K562 (cell line): ENCODE results near the gene DNAJB2. TPM values are rescaled to one million over a fixed set of nuclear protein-coding genes. Genes with fewer than 3 reads are reported as not detected.

Experiments
- ATAC-seq: fragments of 200-7000 bp; cut with Tn5 transposase; 3 replicates; pipeline ENCODE4 v1.9.1; 2020; ENCODE audit warnings: moderate library complexity
- BruUV-seq: library from RNA; stranded (reverse); fragments of 400-500 nt; replicated peaks from 2 replicates; lab custom pipeline; 2021; lab: Mats Ljungman, UMichigan
- CTCF ChIA-PET: fragments of 300-600 bp; formaldehyde crosslinking; extraction: SDS; loops from one replicate; lab custom pipeline; 2021; ENCODE audit warnings: low intra/inter-chr PET ratio; lab: Yijun Ruan, JAX
- POLR2A ChIA-PET: fragments of 300-600, 350-650 bp; sonication (Branson Sonifier 250); formaldehyde crosslinking; extraction: SDS; loops from one replicate; lab custom pipeline; 2021; ENCODE audit warnings: antibody characterized with exemption, inconsistent platforms; lab: Yijun Ruan, JAX
- DNase-seq, 4 experiments: peaks; one replicate each; pipeline versions ENCODE4 v3.0.0 to v3.0.0-alpha.2; 2011 to 2018; ENCODE audit warnings: low spot score in 3 of 4, mixed read lengths in 3 of 4; ENCODE audit errors: extremely low read depth in 1 of 4
- FAIRE-seq: peaks from 2 replicates; lab custom pipeline; 2011; peaks lifted over from hg19 to GRCh38; lab: Jason Lieb, UNC
- H2AFZ ChIP-seq: 2 replicates; pipeline ENCODE4 v1.6.0; 2011; ENCODE audit warnings: low read depth, low read length, control low read depth, inconsistent platforms
- H3K27ac ChIP-seq: fragments of 200-600 bp; 3 replicates; pipeline ENCODE4 v1.8.0; 2011; ENCODE audit warnings: low read depth, mild to moderate bottlenecking, control low read depth, inconsistent platforms, low read length, moderate library complexity, mixed read lengths; ENCODE audit errors: extremely low read depth
- H3K27me3 ChIP-seq, 2 experiments: fragments of 300-600 bp in 1 of 2; 2 replicates in 1 of 2; 3 replicates in 1 of 2; pipeline versions ENCODE4 v1.6.0 to v1.8.0; 2011; ENCODE audit warnings: inconsistent platforms in 2 of 2, low read length in 2 of 2, mild to moderate bottlenecking in 1 of 2, mixed read lengths in 1 of 2, moderate library complexity in 1 of 2; ENCODE audit not compliant: control insufficient read depth in 2 of 2, insufficient read depth in 2 of 2
- H3K36me3 ChIP-seq: fragments of 300-600 bp; 3 replicates; pipeline ENCODE4 v1.8.0; 2011; ENCODE audit warnings: mild to moderate bottlenecking, low read length, inconsistent platforms; ENCODE audit not compliant: control insufficient read depth, insufficient read depth
- H3K4me1 ChIP-seq, 2 experiments: fragments of 200-600 bp in 1 of 2; replicated peaks in 1 of 2; 2 replicates in 1 of 2; 3 replicates in 1 of 2; pipeline versions ENCODE4 v1.5.1 to v1.8.0; 2011; ENCODE audit warnings: inconsistent platforms in 2 of 2, low read length in 2 of 2, mild to moderate bottlenecking in 1 of 2, mixed read lengths in 1 of 2, moderate library complexity in 1 of 2; ENCODE audit not compliant: control insufficient read depth in 2 of 2, insufficient read depth in 2 of 2
- H3K4me2 ChIP-seq: 2 replicates; pipeline ENCODE4 v1.6.1; 2011; ENCODE audit warnings: low read length, control low read depth, inconsistent platforms, mixed read lengths; ENCODE audit not compliant: insufficient read depth
- H3K4me3 ChIP-seq: fragments of 200-600 bp; sonication (generic), shearing (Covaris generic); 2 replicates; pipeline ENCODE4 v1.5.1; 2016; ENCODE audit warnings: control low read depth, inconsistent platforms
- H3K79me2 ChIP-seq: fragments of 200-600 bp; 3 replicates; pipeline ENCODE4 v1.8.0; 2011; ENCODE audit warnings: low read length, inconsistent platforms; ENCODE audit not compliant: control insufficient read depth, insufficient read depth
- H3K9ac ChIP-seq, 2 experiments: 2 replicates each; pipeline versions ENCODE4 v1.6.0 to v1.6.1; 2011; ENCODE audit warnings: low read depth in 2 of 2, low read length in 2 of 2, control low read depth in 1 of 2, inconsistent platforms in 1 of 2, mild to moderate bottlenecking in 1 of 2, mixed read lengths in 1 of 2; ENCODE audit not compliant: insufficient read depth in 1 of 2
- H3K9me1 ChIP-seq: one replicate; pipeline ENCODE4 v1.6.0; 2011; ENCODE audit warnings: inconsistent platforms, mild to moderate bottlenecking, low read length, moderate library complexity; ENCODE audit not compliant: control insufficient read depth, insufficient read depth
- H3K9me3 ChIP-seq: replicated peaks from 2 replicates; pipeline ENCODE4 v1.5.1; 2011; ENCODE audit warnings: low read depth, low read length, inconsistent platforms; ENCODE audit not compliant: control insufficient read depth, insufficient read depth
- H4K20me1 ChIP-seq: replicated peaks from 2 replicates; pipeline ENCODE4 v1.6.1; 2011; ENCODE audit warnings: low read length, inconsistent platforms, mixed read lengths; ENCODE audit not compliant: control insufficient read depth, insufficient read depth
- ARID1B ChIP-seq: fragments of 450-650 bp; IDR thresholded peaks from 2 replicates; pipeline ENCODE4 v1.6.1; 2016; ENCODE audit warnings: antibody characterized with exemption, mild to moderate bottlenecking, inconsistent platforms
- BACH1 ChIP-seq: fragments of 200-800 bp; sonication (Bioruptor generic); IDR thresholded peaks from 2 replicates; pipeline ENCODE4 v1.6.1; 2016; ENCODE audit warnings: missing genetic modification characterization, missing compliant biosample characterization
- C11orf30 ChIP-seq: fragments of 450-650 bp; IDR thresholded peaks from 2 replicates; pipeline ENCODE4 v1.6.1; 2016; ENCODE audit warnings: low read depth, mild to moderate bottlenecking
- MAFF ChIP-seq: IDR thresholded peaks from 2 replicates; pipeline ENCODE4 v1.6.1; 2012; ENCODE audit warnings: low read length, improper control_type of control experiment
- MAFG ChIP-seq: fragments of 450-650 bp; conservative IDR thresholded peaks from 2 replicates; pipeline ENCODE4 v1.6.1; 2016; ENCODE audit warnings: missing genetic modification characterization, missing compliant biosample characterization
- MAFK ChIP-seq: IDR thresholded peaks from 2 replicates; pipeline ENCODE4 v1.6.1; 2011; ENCODE audit warnings: low read length, improper control_type of control experiment
- NFE2 ChIP-seq: IDR thresholded peaks from 2 replicates; pipeline ENCODE4 v1.6.1; 2014; ENCODE audit warnings: antibody characterized with exemption, low read depth
- NFE2L1 ChIP-seq: fragments of 450-650 bp; IDR thresholded peaks from 2 replicates; pipeline ENCODE4 v1.6.1; 2016; ENCODE audit warnings: missing genetic modification characterization, low read depth, mild to moderate bottlenecking, missing compliant biosample characterization, moderate library complexity, borderline replicate concordance
- PKNOX1 ChIP-seq: fragments of 450-650 bp; IDR thresholded peaks from 2 replicates; pipeline ENCODE4 v1.6.1; 2016
- RNF2 ChIP-seq: sonication (generic); IDR thresholded peaks from 2 replicates; pipeline ENCODE4 v1.6.1; 2016
- SIRT6 ChIP-seq: IDR thresholded peaks from one replicate; pipeline ENCODE4 v1.6.1; 2012; ENCODE audit warnings: low read depth, mild to moderate bottlenecking, control low read depth, inconsistent platforms, low read length, moderate library complexity
- TAF7 ChIP-seq: fragments of 450-650 bp; IDR thresholded peaks from 2 replicates; pipeline ENCODE4 v1.6.1; 2016; ENCODE audit warnings: missing genetic modification characterization, missing compliant biosample characterization
- TCF7L2 ChIP-seq: fragments of 150-350 bp; IDR thresholded peaks from 2 replicates; pipeline ENCODE4 v1.6.1; 2016; ENCODE audit warnings: low read depth, mild to moderate bottlenecking, low read length, moderate library complexity
- ZNF316 ChIP-seq: fragments of 450-650 bp; IDR thresholded peaks from 2 replicates; pipeline ENCODE4 v1.6.1; 2016
- ZNF444 ChIP-seq: fragments of 250-450 bp; sonication (Bioruptor Pico); IDR thresholded peaks from 2 replicates; pipeline ENCODE4 v1.4.0; 2020; ENCODE audit warnings: mild to moderate bottlenecking, moderate library complexity
- ZNF75A ChIP-seq: fragments of 450-650 bp; formaldehyde crosslinking; IDR thresholded peaks from 2 replicates; pipeline ENCODE4 v1.4.0; 2020; ENCODE audit warnings: mild to moderate bottlenecking
- WGBS: fragments of 100-300 bp; shearing (Covaris generic); methylation state at CpG from one replicate; pipeline ENCODE4 v1.1.6; 2016; ENCODE audit warnings: low coverage, mixed read lengths; ENCODE audit not compliant: insufficient coverage; ENCODE audit errors: missing lambda C conversion rate; 5-methylcytosine and 5-hydroxymethylcytosine counted together
- in situ Hi-C: fragments of 300-500 bp; cut with MboI; formaldehyde crosslinking; loops from 4 replicates; pipeline ENCODE4 v1.15.0; 2018; ENCODE audit warnings: inconsistent platforms, mixed read lengths
- intact Hi-C: fragments of 100-400 bp; cut with micrococcal nuclease; formaldehyde crosslinking; loops from 2 replicates; pipeline ENCODE4 v1.14.2; 2022
- polyA plus RNA-seq, 8 experiments: library from polyadenylated mRNA; depleted of rRNA in 4 of 8; stranded (reverse) in 5 of 8; unstranded in 3 of 8; fragments of >200 nt; fragmentation: Nextera tagmentation in 2 of 8; fragmentation: Illumina TruSeq in 1 of 8; extraction: Ambion mirVana in 2 of 8; extraction: Trizol in 1 of 8; gene quantifications; 2 replicates each; pipeline versions ENCODE4 v1.2.1 to v1.2.3, GENCODE V29; 2011 to 2014; ENCODE audit warnings: inconsistent platforms in 1 of 8, missing spikeins in 1 of 8
- total RNA-seq, 7 experiments: library from RNA; depleted of rRNA in 6 of 7; stranded (reverse); fragments of >200 nt in 6 of 7; fragmentation: Illumina TruSeq in 2 of 7; extraction: Trizol in 2 of 7; gene quantifications; 2 replicates each; pipeline versions ENCODE4 v1.2.1 to v1.2.3, GENCODE V29; 2011 to 2021; ENCODE audit warnings: low replicate concordance in 1 of 7
- TF ChIP-seq, protein P1 (sequence below): sonication (generic); formaldehyde crosslinking; IDR thresholded peaks from 2 replicates; pipeline ENCODE4 v1.8.0; 2022; ENCODE audit warnings: mild to moderate bottlenecking, missing genetic modification reagents

The DNAJB2 gene
- total and polyA plus RNA-seq, 9 of the 15 experiments (the other 6 are each of a cell fraction or from before 2014, with no cell fraction given) = 0.08 to 3.0 (median 2.2) TPM; not detected in 1

DNA sequence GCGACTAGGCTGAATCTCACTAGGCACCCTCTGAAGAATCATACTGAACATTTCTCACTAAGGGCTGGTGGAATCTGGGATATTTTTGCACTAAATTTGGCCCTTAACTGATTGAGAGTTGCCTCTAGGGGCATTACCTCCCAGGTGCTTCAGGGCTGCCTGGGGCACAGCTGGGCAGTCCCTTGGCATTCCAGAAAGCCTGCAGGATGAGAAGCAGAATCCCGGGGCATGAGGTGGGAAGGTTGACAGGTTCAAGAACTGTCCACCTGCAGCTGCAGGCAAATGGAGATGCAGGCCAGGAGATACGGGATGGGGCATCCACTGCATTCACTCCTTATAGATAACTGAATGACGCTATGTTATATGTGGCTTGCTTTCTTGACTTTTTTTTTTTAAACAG is 46.0 kb downstream of the DNAJB2 start (continued):
- TF ChIP-seq, protein P1, sequence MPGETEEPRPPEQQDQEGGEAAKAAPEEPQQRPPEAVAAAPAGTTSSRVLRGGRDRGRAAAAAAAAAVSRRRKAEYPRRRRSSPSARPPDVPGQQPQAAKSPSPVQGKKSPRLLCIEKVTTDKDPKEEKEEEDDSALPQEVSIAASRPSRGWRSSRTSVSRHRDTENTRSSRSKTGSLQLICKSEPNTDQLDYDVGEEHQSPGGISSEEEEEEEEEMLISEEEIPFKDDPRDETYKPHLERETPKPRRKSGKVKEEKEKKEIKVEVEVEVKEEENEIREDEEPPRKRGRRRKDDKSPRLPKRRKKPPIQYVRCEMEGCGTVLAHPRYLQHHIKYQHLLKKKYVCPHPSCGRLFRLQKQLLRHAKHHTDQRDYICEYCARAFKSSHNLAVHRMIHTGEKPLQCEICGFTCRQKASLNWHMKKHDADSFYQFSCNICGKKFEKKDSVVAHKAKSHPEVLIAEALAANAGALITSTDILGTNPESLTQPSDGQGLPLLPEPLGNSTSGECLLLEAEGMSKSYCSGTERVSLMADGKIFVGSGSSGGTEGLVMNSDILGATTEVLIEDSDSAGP (CRISPR knock-in tag) = no peak
- TF ChIP-seq ZNF444 (CRISPR knock-in tag) = no peak
- TF ChIP-seq TCF7L2 = no peak
- TF ChIP-seq RNF2 = no peak
- no peak for TF ChIP-seq ZNF75A (CRISPR knock-in tag)
- TF ChIP-seq, all 486 proteins: peak for 0

GRCh38 chr2:219325657-219326315 is 46.6 kb downstream of the DNAJB2 start:
- DNase-seq (no peak), ATAC-seq (no peak), FAIRE-seq (no peak)
- no peaks in the 10 kb centered on the region for H3K9me3 ChIP-seq
- H3K9ac ChIP-seq = no peak overlapping the region
- no peaks in the 10 kb centered on the region for H4K20me1 ChIP-seq
- BruUV-seq = no TSS peak
- no peak overlapping the region for H3K4me2 ChIP-seq
- intact Hi-C loops (no loop called here), in situ Hi-C loops (no loop called here)
- TF ChIP-seq PKNOX1 = 0 out of 2 replicates have a peak, but pooled peaks have one; percentile 19
- peak; percentile 41; the same call in 1 of the 2 replicates for TF ChIP-seq NFE2
- peak; percentile 90 for TF ChIP-seq ZNF316
- peak; percentile 54 for TF ChIP-seq NFE2L1 (tag)
- TF ChIP-seq C11orf30 = peak; percentile 83
- no peak for TF ChIP-seq SIRT6
- TF ChIP-seq MAFG (tag) = peak; percentile 89
- TF ChIP-seq TAF7 (tag) = no peak
- TF ChIP-seq ARID1B = no peak
- peak; percentile 41; the same call in 1 of the 2 replicates for TF ChIP-seq MAFK
- peak; percentile 54; the same call in 1 of the 2 replicates for TF ChIP-seq BACH1 (tag)
- TF ChIP-seq MAFF = peak; percentile 59
- no peaks in the 10 kb centered on the region for H3K4me1 ChIP-seq
- H3K27ac ChIP-seq = no peak overlapping the region
- H3K79me2 ChIP-seq = no peaks in the 10 kb centered on the region
- H3K36me3 ChIP-seq = no peaks in the 10 kb centered on the region
- CTCF ChIA-PET = no interaction called here
- no peaks in the 10 kb centered on the region for H3K9me1 ChIP-seq
- H3K4me3 ChIP-seq = no peak overlapping the region
- H2AFZ ChIP-seq = no peak overlapping the region
- 0% methylated on average over 9 of the region's 9 CpGs for WGBS
- POLR2A ChIA-PET = no interaction called here
- H3K27me3 ChIP-seq = peaks cover 0 to 4% of the 10 kb centered on the region in 2 experiments; a peak in 2 of 5 replicates
